B cell (primary cell): ENCODE data around the gene C18orf63. TPM values are rescaled to one million over a fixed set of nuclear protein-coding genes. Genes with fewer than 3 reads are reported as not detected.

Source experiments
- ATAC-seq: fragments of 200-7000 bp; cut with Tn5 transposase; one replicate; pipeline ENCODE4 v1.10.0; 2021; ENCODE audit warnings: low read depth, mild to moderate bottlenecking, moderate number of reproducible peaks, moderate library complexity
- CTCF ChIA-PET: fragments of 350-600 bp; sonication (Branson Sonifier 250); formaldehyde crosslinking; loops from one replicate; lab custom pipeline; 2021; ENCODE audit warnings: antibody characterized with exemption, inconsistent platforms; lab: Charles Lee
- POLR2A ChIA-PET: fragments of 350-600 bp; sonication (Branson Sonifier 250); formaldehyde crosslinking; loops from one replicate; lab custom pipeline; 2021; ENCODE audit warnings: antibody characterized with exemption; lab: Charles Lee
- DNase-seq: peaks from one replicate; pipeline ENCODE4 v3.0.0; 2013
- H2AFZ ChIP-seq: 2 replicates; pipeline ENCODE4 v1.6.1; 2012; ENCODE audit warnings: mild to moderate bottlenecking, low read depth, low read length; ENCODE audit not compliant: insufficient read depth, poor library complexity, severe bottlenecking
- H3K27ac ChIP-seq, 2 donors: 1 replicate in 1 of 2; 2 replicates in 1 of 2; pipeline ENCODE4 v1.5.1; 2012 to 2013; ENCODE audit warnings: low read length in 2 of 2, mild to moderate bottlenecking in 2 of 2, moderate library complexity in 1 of 2
- H3K27me3 ChIP-seq, 4 experiments: fragments of 200-600 bp in 1 of 4; sonication (generic) in 1 of 4; replicated peaks in 1 of 4; 1 replicate in 2 of 4; 2 replicates in 2 of 4; pipeline versions ENCODE4 v1.6.1 to v1.7.0; 2013 to 2016; ENCODE audit warnings: low read length in 3 of 4, mild to moderate bottlenecking in 2 of 4, mixed read lengths in 1 of 4, moderate library complexity in 1 of 4; ENCODE audit not compliant: insufficient read depth in 4 of 4, control insufficient read depth in 3 of 4; ENCODE audit errors: control extremely low read depth in 1 of 4
- H3K36me3 ChIP-seq, 2 experiments: replicated peaks in 1 of 2; 1 replicate in 1 of 2; 2 replicates in 1 of 2; pipeline versions ENCODE4 v1.6.1 to v1.7.1; 2013; ENCODE audit warnings: low read length in 1 of 2; ENCODE audit not compliant: insufficient read depth in 2 of 2, control insufficient read depth in 1 of 2; ENCODE audit errors: control extremely low read depth in 1 of 2, extremely low read depth in 1 of 2
- H3K4me1 ChIP-seq, 2 donors: fragments of 200-600 bp in 1 of 2; sonication (generic) in 1 of 2; 1 replicate in 1 of 2; 2 replicates in 1 of 2; pipeline versions ENCODE4 v1.5.1 to v1.6.1; 2013 to 2017; ENCODE audit warnings: low read length in 2 of 2; ENCODE audit not compliant: control insufficient read depth in 2 of 2, insufficient read depth in 2 of 2
- H3K4me2 ChIP-seq: replicated peaks from 2 replicates; pipeline ENCODE3; 2012; ENCODE audit warnings: mild to moderate bottlenecking, low read depth, low read length; ENCODE audit not compliant: poor library complexity, severe bottlenecking
- H3K4me3 ChIP-seq, 5 experiments: fragments of 200-600 bp in 1 of 5; sonication (generic) in 1 of 5; 1 replicate in 3 of 5; 2 replicates in 2 of 5; pipeline versions ENCODE4 v1.5.1 to v1.7.0; 2011 to 2016; ENCODE audit warnings: low read length in 4 of 5, mild to moderate bottlenecking in 4 of 5, low read depth in 2 of 5, control low read depth in 1 of 5, moderate library complexity in 1 of 5; ENCODE audit not compliant: insufficient read depth in 1 of 5; ENCODE audit errors: control extremely low read depth in 1 of 5, extremely low read depth in 1 of 5
- H3K79me2 ChIP-seq: fragments of 200-600 bp; sonication (generic); one replicate; pipeline ENCODE4 v1.6.0; 2016; ENCODE audit warnings: low read length; ENCODE audit not compliant: control insufficient read depth, insufficient read depth
- H3K9ac ChIP-seq: fragments of 200-600 bp; sonication (generic); 2 replicates; pipeline ENCODE4 v1.6.1; 2017; ENCODE audit warnings: mild to moderate bottlenecking, low read length, moderate library complexity
- H3K9me3 ChIP-seq, 3 donors: one replicate each; pipeline versions ENCODE4 v1.6.1 to v1.7.1; 2013; ENCODE audit warnings: low read length in 2 of 3; ENCODE audit not compliant: control insufficient read depth in 2 of 3, insufficient read depth in 1 of 3; ENCODE audit errors: control extremely low read depth in 1 of 3
- H4K20me1 ChIP-seq: 2 replicates; pipeline ENCODE4 v1.6.0; 2012; ENCODE audit warnings: mild to moderate bottlenecking, low read length; ENCODE audit not compliant: insufficient read depth, control insufficient read depth, poor library complexity, severe bottlenecking
- H3K27ac Mint-ChIP-seq: one replicate; pipeline ENCODE4 v1.8.0; 2021; ENCODE audit warnings: mixed read lengths
- H3K27me3 Mint-ChIP-seq: one replicate; pipeline ENCODE4 v1.8.0; 2021; ENCODE audit warnings: mixed read lengths
- H3K4me1 Mint-ChIP-seq: one replicate; pipeline ENCODE4 v1.8.0; 2021; ENCODE audit warnings: mixed read lengths
- H3K4me3 Mint-ChIP-seq: one replicate; pipeline ENCODE4 v1.8.0; 2021; ENCODE audit warnings: mixed read lengths
- H3K9me3 Mint-ChIP-seq: one replicate; pipeline ENCODE4 v1.8.0; 2022; ENCODE audit warnings: mixed read lengths; ENCODE audit not compliant: insufficient read depth
- EZH2 ChIP-seq: IDR thresholded peaks from 2 replicates; pipeline ENCODE4 v1.6.1; 2012; ENCODE audit warnings: borderline replicate concordance, low read depth, mild to moderate bottlenecking, moderate library complexity, low read length; ENCODE audit not compliant: insufficient read depth, poor library complexity, severe bottlenecking
- WGBS: methylation state at CpG from one replicate; pipeline ENCODE4 v1.1.5; 2013; ENCODE audit warnings: missing lambda C conversion rate; ENCODE audit not compliant: insufficient coverage; 5-methylcytosine and 5-hydroxymethylcytosine counted together
- intact Hi-C: fragments of 100-400 bp; cut with micrococcal nuclease; formaldehyde crosslinking; loops from one replicate; pipeline ENCODE4 v1.10.0; 2022
- polyA plus RNA-seq: library from polyadenylated mRNA; depleted of rRNA; stranded (reverse); fragments of >200 nt; gene quantifications from 2 replicates; pipeline ENCODE4 v1.2.3, GENCODE V29; 2012
- total RNA-seq, 2 donors: library from RNA; stranded (reverse); fragments of 120-200 nt in 1 of 2; gene quantifications; 1 replicate in 1 of 2; 2 replicates in 1 of 2; pipeline versions ENCODE4 v1.2.3 to v1.2.4, GENCODE V29; 2013 to 2022
- TF ChIP-seq, protein P1 (sequence below): fragments of 200-600 bp; IDR thresholded peaks from one replicate; pipeline ENCODE4 v1.8.0; 2022; ENCODE audit warnings: antibody characterized with exemption, mild to moderate bottlenecking

C18orf63 gene
- total and polyA plus RNA-seq, 2 donors (not counting 1 experiment from before 2014, with no cell fraction given), result not detected

DNA sequence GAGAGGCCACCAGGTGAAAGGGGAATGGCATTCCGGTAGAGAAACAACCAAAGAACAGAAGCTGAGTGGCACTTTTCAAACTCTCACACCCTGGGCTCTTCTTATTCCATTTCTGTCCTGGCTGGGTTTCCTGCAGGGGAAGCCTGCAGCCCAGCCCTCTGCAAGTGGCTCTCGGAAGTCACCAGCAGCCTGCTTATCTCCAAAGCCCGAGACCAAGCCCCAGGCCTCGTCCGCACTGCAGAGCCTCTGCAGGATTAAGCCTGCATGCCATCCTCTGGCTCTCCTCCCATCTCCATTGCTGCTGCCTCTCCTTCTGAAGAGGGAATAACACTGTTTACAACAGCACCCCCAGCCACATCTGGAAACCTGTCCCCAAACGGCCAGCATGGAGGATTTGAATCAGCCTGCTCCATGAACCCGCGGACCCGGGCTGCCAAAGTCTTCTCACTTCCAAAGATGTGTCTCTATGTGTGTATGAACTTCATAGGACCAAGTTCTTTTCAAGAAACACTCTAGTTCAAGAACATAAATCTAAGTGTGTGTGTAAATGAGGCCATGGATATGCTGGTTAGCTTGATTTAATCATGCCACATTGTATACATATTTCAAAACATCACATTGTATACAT is 87.3 kb downstream of the C18orf63 start:
- peaks cover 9% of the 10 kb centered on the region for H3K4me1 Mint-ChIP-seq
- Histone ChIP-seq H3K4me3 (no peak overlapping the region), H3K36me3 (no peaks in the 10 kb centered on the region), H4K20me1 (no peaks in the 10 kb centered on the region), H3K79me2 (no peaks in the 10 kb centered on the region), H3K9me3 (no peaks in the 10 kb centered on the region), H3K4me2 (no peak overlapping the region), H2AFZ (no peak overlapping the region), H3K4me1 (peaks cover 8 to 9% of the 10 kb centered on the region in 2 donors), H3K9ac (no peak overlapping the region), H3K27me3 (peaks cover 0 to 8% (median 2%) of the 10 kb centered on the region in 4 experiments), H3K27ac (no peak overlapping the region)
- TF ChIP-seq EZH2, result no peak
- TF ChIP-seq, protein P1, sequence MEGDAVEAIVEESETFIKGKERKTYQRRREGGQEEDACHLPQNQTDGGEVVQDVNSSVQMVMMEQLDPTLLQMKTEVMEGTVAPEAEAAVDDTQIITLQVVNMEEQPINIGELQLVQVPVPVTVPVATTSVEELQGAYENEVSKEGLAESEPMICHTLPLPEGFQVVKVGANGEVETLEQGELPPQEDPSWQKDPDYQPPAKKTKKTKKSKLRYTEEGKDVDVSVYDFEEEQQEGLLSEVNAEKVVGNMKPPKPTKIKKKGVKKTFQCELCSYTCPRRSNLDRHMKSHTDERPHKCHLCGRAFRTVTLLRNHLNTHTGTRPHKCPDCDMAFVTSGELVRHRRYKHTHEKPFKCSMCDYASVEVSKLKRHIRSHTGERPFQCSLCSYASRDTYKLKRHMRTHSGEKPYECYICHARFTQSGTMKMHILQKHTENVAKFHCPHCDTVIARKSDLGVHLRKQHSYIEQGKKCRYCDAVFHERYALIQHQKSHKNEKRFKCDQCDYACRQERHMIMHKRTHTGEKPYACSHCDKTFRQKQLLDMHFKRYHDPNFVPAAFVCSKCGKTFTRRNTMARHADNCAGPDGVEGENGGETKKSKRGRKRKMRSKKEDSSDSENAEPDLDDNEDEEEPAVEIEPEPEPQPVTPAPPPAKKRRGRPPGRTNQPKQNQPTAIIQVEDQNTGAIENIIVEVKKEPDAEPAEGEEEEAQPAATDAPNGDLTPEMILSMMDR, result no peak
- intact Hi-C loops, result no loop called here
- POLR2A ChIA-PET, result no interaction called here
- ATAC-seq (no peak), DNase-seq (no peak)
- no peak overlapping the region for H3K27ac Mint-ChIP-seq
- WGBS, result 74% methylated on average over 5 of the region's 9 CpGs
- H3K4me3 Mint-ChIP-seq, result no peak overlapping the region
- CTCF ChIA-PET, result interaction anchor here (0.9 kb wide), 1 partner anchor 204 kb away, joined by 3 read pairs; no protein-coding TSS in a partner anchor
- H3K27me3 Mint-ChIP-seq, result peaks cover 19% of the 10 kb centered on the region
- no peaks in the 10 kb centered on the region for H3K9me3 Mint-ChIP-seq

DNA sequence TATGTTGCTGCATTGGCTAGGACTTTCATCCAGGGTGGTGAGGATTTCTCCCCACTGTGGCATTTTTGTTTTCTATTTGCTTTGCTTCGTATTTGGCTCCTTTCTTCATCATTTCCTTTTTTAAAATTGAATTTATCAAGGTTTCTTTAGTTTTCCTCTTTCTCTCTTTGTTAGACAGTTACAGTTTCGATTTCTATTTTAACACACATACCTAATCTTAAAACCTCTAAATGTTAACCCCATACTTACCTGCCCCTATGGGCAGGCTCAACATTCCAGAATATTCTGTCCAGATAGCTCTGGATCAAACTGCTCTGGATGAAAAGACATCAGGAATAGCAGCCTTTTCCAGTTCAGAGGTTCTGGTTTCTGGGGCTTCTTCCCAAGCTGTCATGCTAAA is 92.2 kb downstream of the C18orf63 start:
- intact Hi-C loops, result no loop called here
- Histone ChIP-seq H3K9me3 (no peaks in the 10 kb centered on the region), H3K4me1 (peaks cover 23 to 26% of the 10 kb centered on the region in 2 donors), H3K4me2 (peak overlapping the region; percentile 67), H3K79me2 (no peaks in the 10 kb centered on the region), H3K27ac (peak overlapping the region; percentile 35 to 82), H3K4me3 (peak overlapping the region in 3 of 5 experiments; percentile 23 to 45 (median 35)), H3K9ac (peak overlapping the region; percentile 58), H3K27me3 (no peaks in the 10 kb centered on the region), H4K20me1 (no peaks in the 10 kb centered on the region), H3K36me3 (no peaks in the 10 kb centered on the region), H2AFZ (peak overlapping the region; percentile 72)
- H3K4me1 Mint-ChIP-seq, result peaks cover 25% of the 10 kb centered on the region
- H3K27me3 Mint-ChIP-seq, result no peaks in the 10 kb centered on the region
- WGBS, result 0% methylated on average over 1 of the region's 2 CpGs
- peak overlapping the region; percentile 79 for H3K4me3 Mint-ChIP-seq
- ChIA-PET CTCF (interaction anchor here (1.4 kb wide), 1 partner anchor 55 kb away, joined by 3 read pairs; no protein-coding TSS in a partner anchor), POLR2A (no interaction called here)
- H3K27ac Mint-ChIP-seq, result peak overlapping the region; percentile 86
- no peaks in the 10 kb centered on the region for H3K9me3 Mint-ChIP-seq
- TF ChIP-seq, protein P1, result no peak
- TF ChIP-seq EZH2, result no peak
- ATAC-seq (no peak), DNase-seq (peak; percentile 15)
